Right lobe of liver (tissue), 6 donors: ENCODE measurements around the gene FAM204A. TPM values are rescaled to one million over a fixed set of nuclear protein-coding genes. Genes with fewer than 3 reads are reported as not detected.

Experiments used
- ATAC-seq, 4 donors: fragments of 200-7000 bp; cut with Tn5 transposase; one replicate each; pipeline ENCODE4 v1.9.1; 2020; ENCODE audit warnings: mild to moderate bottlenecking in 4 of 4, moderate library complexity in 4 of 4
- DNase-seq, 3 donors: peaks; one replicate each; pipeline ENCODE4 v3.0.0-alpha.2; 2020
- H3K27ac ChIP-seq, 3 donors: fragments of 200-600 bp; one replicate each; pipeline ENCODE4 v1.8.0; 2022
- H3K27me3 ChIP-seq, 2 donors: fragments of 200-600 bp; one replicate each; pipeline ENCODE4 v1.8.0; 2022
- H3K36me3 ChIP-seq, 4 donors: fragments of 200-600 bp; sonication (generic) in 1 of 4; one replicate each; pipeline versions ENCODE4 v1.5.1 to v1.8.0; 2017 to 2022; ENCODE audit warnings: control low read depth in 1 of 4
- H3K4me1 ChIP-seq, 4 donors: fragments of 200-600 bp; sonication (generic) in 1 of 4; one replicate each; pipeline versions ENCODE4 v1.5.1 to v1.8.0; 2017 to 2022; ENCODE audit warnings: control low read depth in 1 of 4
- H3K4me3 ChIP-seq, 3 donors: fragments of 200-600 bp; one replicate each; pipeline ENCODE4 v1.8.0; 2022
- H3K9me3 ChIP-seq, 4 donors: fragments of 200-600 bp; sonication (generic) in 1 of 4; one replicate each; pipeline versions ENCODE4 v1.5.1 to v1.8.0; 2017 to 2022; ENCODE audit warnings: control low read depth in 1 of 4
- POLR2A ChIP-seq: fragments of 450-650 bp; IDR thresholded peaks from one replicate; pipeline ENCODE4 v1.6.1; 2017; ENCODE audit warnings: antibody characterized with exemption, mild to moderate bottlenecking
- WGBS: methylation state at CpG from one replicate; pipeline ENCODE4 v1.1.6; 2018; ENCODE audit warnings: low coverage, low lambda C conversion rate; ENCODE audit not compliant: insufficient coverage; ENCODE audit errors: missing lambda C conversion rate; 5-methylcytosine and 5-hydroxymethylcytosine counted together
- intact Hi-C, 2 donors: fragments of 100-400 bp; cut with DNase I; formaldehyde crosslinking; loops; one replicate each; pipeline versions ENCODE4 v1.11.2 to v1.14.1; 2022
- total RNA-seq, 6 experiments: library from RNA; depleted of rRNA in 2 of 6; stranded (reverse); fragments of >200 nt in 2 of 6; fragmentation: NEBNext Ultra II Directional in 3 of 6; extraction: Animal tissue kit (Norgen Biotek cat#: 25700) in 3 of 6; gene quantifications; one replicate each; pipeline versions ENCODE4 v1.1.0 to v1.2.4, GENCODE V29; 2016 to 2023
- TF ChIP-seq, protein P1 (sequence below), 4 donors: fragments of 200-600 bp in 3 of 4; fragments of 450-650 bp in 1 of 4; IDR thresholded peaks; one replicate each; pipeline versions ENCODE4 v1.5.1 to v1.8.0; 2016 to 2022; ENCODE audit warnings: antibody characterized with exemption in 4 of 4, mild to moderate bottlenecking in 2 of 4
- donor health status: DM: no; HTN: yes; CAD: no.
- donor health status: DM: no; HTN: no; CAD: no.
- donor health status: DM: no; HTN: no; CAD: no.
- donor health status: DM: no; HTN: yes; CAD: no.
- donor health status: DM: no; HTN: yes; CAD: no.

Gene FAM204A
- total RNA-seq, 6 experiments from 2014 or later, result 16.3 to 26.1 (median 18.5) TPM

DNA sequence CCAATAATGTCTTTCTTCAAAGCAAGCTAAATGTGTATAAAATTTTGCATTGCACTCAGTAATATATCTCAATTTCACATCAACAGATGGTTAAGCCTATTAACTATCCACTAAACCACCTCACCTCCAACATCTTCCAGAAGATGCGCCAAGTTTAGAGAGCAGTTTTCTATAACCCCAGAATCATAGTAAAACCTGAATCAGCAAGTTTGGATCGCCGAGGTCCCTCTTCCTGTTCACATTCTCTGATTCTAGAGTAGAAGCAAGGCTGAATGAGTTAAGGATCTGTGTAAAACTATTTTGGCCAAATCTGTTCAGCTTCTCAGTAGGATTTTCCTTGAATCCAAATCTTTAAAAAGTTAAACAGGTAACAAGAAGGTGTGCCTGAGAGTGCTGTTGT is 1.4 kb upstream of the FAM204A start:
- ATAC-seq (no peak), DNase-seq (no peak)
- Histone ChIP-seq H3K4me1 (peaks cover 0 to 18% (median 0%) of the 10 kb centered on the region in 4 donors), H3K36me3 (no peaks in the 10 kb centered on the region), H3K27me3 (no peaks in the 10 kb centered on the region), H3K9me3 (no peaks in the 10 kb centered on the region), H3K4me3 (no peak overlapping the region), H3K27ac (no peak overlapping the region)
- WGBS, result 74% methylated on average over 3 of the region's 3 CpGs
- intact Hi-C loops, result no loop called here
- TF ChIP-seq POLR2A, result no peak
- TF ChIP-seq, protein P1, sequence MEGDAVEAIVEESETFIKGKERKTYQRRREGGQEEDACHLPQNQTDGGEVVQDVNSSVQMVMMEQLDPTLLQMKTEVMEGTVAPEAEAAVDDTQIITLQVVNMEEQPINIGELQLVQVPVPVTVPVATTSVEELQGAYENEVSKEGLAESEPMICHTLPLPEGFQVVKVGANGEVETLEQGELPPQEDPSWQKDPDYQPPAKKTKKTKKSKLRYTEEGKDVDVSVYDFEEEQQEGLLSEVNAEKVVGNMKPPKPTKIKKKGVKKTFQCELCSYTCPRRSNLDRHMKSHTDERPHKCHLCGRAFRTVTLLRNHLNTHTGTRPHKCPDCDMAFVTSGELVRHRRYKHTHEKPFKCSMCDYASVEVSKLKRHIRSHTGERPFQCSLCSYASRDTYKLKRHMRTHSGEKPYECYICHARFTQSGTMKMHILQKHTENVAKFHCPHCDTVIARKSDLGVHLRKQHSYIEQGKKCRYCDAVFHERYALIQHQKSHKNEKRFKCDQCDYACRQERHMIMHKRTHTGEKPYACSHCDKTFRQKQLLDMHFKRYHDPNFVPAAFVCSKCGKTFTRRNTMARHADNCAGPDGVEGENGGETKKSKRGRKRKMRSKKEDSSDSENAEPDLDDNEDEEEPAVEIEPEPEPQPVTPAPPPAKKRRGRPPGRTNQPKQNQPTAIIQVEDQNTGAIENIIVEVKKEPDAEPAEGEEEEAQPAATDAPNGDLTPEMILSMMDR (IDR thresholded peaks at IDR 0.05), result no peak

DNA sequence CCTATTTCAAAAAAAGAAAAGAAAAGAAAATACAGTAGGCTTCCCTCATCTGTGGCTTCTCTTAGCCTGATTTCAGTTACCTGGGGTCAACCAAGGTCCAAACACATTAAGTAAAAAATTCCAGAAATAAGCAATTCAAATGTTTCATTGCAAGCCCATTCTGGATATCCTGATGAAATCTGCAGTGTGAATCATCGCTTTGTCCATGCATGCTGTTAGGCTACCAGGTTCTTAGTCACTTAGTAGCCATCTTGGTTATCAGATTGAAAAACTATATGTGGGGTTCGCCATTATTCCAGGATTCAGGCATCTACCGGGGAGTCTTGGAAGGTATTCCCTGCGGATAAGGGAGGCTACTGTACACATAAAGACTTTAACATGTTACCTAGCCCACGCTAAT is 991 bp upstream of the FAM204A start:
- WGBS, result 93% methylated on average over 5 of the region's 5 CpGs
- no peaks in the 10 kb centered on the region for H3K36me3 ChIP-seq
- H3K4me3 ChIP-seq, result no peak overlapping the region
- no peaks in the 10 kb centered on the region for H3K9me3 ChIP-seq
- TF ChIP-seq, protein P1 (IDR thresholded peaks at IDR 0.05), result no peak
- H3K4me1 ChIP-seq, result peaks cover 0 to 18% (median 0%) of the 10 kb centered on the region in 4 donors
- DNase-seq, result no peak
- no peaks in the 10 kb centered on the region for H3K27me3 ChIP-seq
- ATAC-seq, result no peak
- no peak overlapping the region for H3K27ac ChIP-seq
- intact Hi-C loops, result no loop called here

DNA sequence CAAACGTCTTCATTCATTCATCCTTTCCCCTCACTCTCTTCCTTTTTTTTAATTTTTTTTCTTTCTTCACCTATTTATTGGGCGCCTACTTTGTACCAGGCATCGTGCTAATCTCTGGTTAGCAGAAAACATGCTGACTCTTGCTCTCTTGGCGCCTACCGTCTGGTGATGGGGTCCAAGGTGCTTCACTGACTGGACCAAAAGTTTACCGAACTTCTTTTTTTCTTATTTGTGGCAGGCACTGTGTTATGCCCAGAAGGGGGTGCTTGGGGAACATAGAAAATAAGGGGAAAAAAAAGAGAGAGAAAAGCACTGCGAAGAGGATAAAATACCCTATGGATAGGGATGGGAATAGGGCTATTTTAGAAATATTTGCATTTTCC is 505 bp upstream of the FAM204A start:
- TF ChIP-seq, protein P1 (IDR thresholded peaks at IDR 0.05), result no peak
- TF ChIP-seq POLR2A, result no peak
- 39% methylated on average over 7 of the region's 7 CpGs for WGBS
- DNase-seq (no peak), ATAC-seq (no peak)
- Histone ChIP-seq H3K27ac (peak overlapping the region in 1 of 3 donors; percentile 66), H3K36me3 (no peaks in the 10 kb centered on the region), H3K4me3 (peak overlapping the region; percentile 93 to 99 (median 99)), H3K27me3 (no peaks in the 10 kb centered on the region), H3K9me3 (no peaks in the 10 kb centered on the region), H3K4me1 (peaks cover 0 to 18% (median 0%) of the 10 kb centered on the region in 4 donors)
- intact Hi-C loops, result no loop called here

DNA sequence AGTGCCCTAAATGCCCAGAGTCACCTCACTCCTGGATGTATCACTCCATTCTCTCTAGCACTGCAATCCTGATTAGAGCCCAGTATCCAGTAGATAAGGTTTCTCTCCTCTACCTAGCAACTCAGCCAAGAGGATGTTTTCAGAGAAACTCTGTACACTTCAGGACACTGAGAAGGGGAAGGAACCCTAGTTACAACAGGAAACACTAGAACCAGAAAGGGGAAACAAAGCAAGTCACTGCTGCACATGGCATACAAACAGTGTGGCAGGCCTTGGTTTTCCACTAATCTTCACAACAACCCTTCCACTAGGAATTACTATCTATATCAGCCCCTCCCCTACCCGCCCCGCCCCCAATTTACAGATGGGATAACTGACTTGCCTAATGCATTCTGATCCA is 1.6 kb downstream of the FAM204A start:
- TF ChIP-seq, protein P1 (IDR thresholded peaks at IDR 0.05), result no peak
- TF ChIP-seq POLR2A, result no peak
- Histone ChIP-seq H3K27me3 (no peaks in the 10 kb centered on the region), H3K36me3 (peaks cover 0 to 8% (median 0%) of the 10 kb centered on the region in 4 donors), H3K27ac (no peak overlapping the region), H3K4me1 (peaks cover 0 to 18% (median 0%) of the 10 kb centered on the region in 4 donors), H3K9me3 (no peaks in the 10 kb centered on the region), H3K4me3 (no peak overlapping the region)
- DNase-seq, result no peak
- peak in 1 of 4 donors; percentile 24 for ATAC-seq
- intact Hi-C loops, result no loop called here
- 79% methylated on average over 2 of the region's 2 CpGs for WGBS

DNA sequence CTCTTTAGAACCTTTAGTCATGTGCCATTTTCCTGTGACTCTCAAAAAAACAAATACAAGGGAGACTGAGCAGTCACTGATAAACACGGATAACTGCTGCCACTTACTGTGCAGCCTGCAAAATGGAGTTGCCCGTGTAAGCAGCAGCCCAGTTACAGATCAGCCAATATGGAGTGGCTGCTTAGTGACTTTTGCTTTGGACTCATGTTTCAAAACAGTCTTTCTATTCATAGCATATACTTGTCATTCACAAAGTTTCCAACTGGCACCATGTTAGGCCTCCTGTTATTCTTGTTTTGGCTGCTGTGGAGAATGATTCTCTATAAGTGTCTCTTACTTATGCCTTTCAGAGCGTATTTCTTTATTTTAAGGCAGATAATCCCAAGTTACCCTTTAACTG is 3.0 kb downstream of the FAM204A start:
- no peaks in the 10 kb centered on the region for H3K9me3 ChIP-seq
- TF ChIP-seq POLR2A, result no peak
- TF ChIP-seq, protein P1 (IDR thresholded peaks at IDR 0.05), result no peak
- ATAC-seq (no peak), DNase-seq (no peak)
- H3K4me3 ChIP-seq, result no peak overlapping the region
- WGBS, result 93% methylated on average over 3 of the region's 3 CpGs
- H3K4me1 ChIP-seq, result peaks cover 0 to 18% (median 0%) of the 10 kb centered on the region in 4 donors
- intact Hi-C loops, result no loop called here
- no peaks in the 10 kb centered on the region for H3K27me3 ChIP-seq
- H3K27ac ChIP-seq, result no peak overlapping the region
- H3K36me3 ChIP-seq, result peaks cover 0 to 21% (median 5%) of the 10 kb centered on the region in 4 donors
